Measurements from ENCODE around the gene FHOD3. TPM values are rescaled to one million over a fixed set of nuclear protein-coding genes. Genes with fewer than 3 reads are reported as not detected.

The FHOD3 gene
- total RNA-seq (2021; fragmentation: NEBNext Ultra II Directional; extraction: Animal tissue kit (Norgen Biotek cat#: 25700)) (10.5 TPM in 2 replicates), polyA plus RNA-seq (2011; rRNA removed) (7.6 and 9.7 TPM in 2 replicates), polyA minus RNA-seq (2011; rRNA and poly(A)+ RNA removed) (10.0 and 10.7 TPM in 2 replicates)
- 10.6 TPM for polyA plus RNA-seq (2011; cell fraction: cytosol; rRNA removed)
- polyA plus RNA-seq (2011; cell fraction: nucleus; rRNA removed), result 14.4 TPM
- 9.2 to 11.9 TPM (median 11.0 TPM) in 4 replicates for polyA plus RNA-seq (2012, experiment 1 of 2)
- polyA plus RNA-seq (2012, experiment 2 of 2), result 3.0 TPM
- 3.7 TPM for polyA plus RNA-seq (2013, experiment 1 of 2)
- polyA plus RNA-seq (2013, experiment 2 of 2), result 4.7 TPM
- polyA minus RNA-seq (2011; cell fraction: cytosol; rRNA and poly(A)+ RNA removed), result 6.8 TPM
- 20.7 TPM for polyA minus RNA-seq (2011; cell fraction: nucleus; rRNA and poly(A)+ RNA removed)
- long read RNA-seq, experiment 1, partial matches to known transcripts, result 5 of 7 reads
- long read RNA-seq, experiment 1, other reads (novel, unspliced or antisense), result 2 of 7 reads
- long read RNA-seq, experiment 2, partial matches to known transcripts, result 0 of 1 reads
- long read RNA-seq, experiment 2, other reads (novel, unspliced or antisense), result 1 of 1 reads

GRCh38 chr18:36297417-36298125 lies at the start of gene FHOD3:
FHOD3 (plus strand) TSS chr18:36297713; CDS start chr18:36297836, 123 bp downstream.
- H3K4me3 ChIP-seq (ENCODE audit: extremely low read depth in 1 of 4, insufficient read depth in 2 of 4, low read depth in 3 of 4, low read length in 4 of 4), result peak within 1 kb of the TSS; percentile 57 to 97 (median 61)
- 0 out of 2 replicates have a peak, but pooled peaks have one; percentile 11 for TF ChIP-seq SUZ12 (IDR thresholded peaks at IDR 0.05; ENCODE audit: low read length)
- peak; percentile 67; the same call in 1 of the 2 replicates for TF ChIP-seq RBBP5 (IDR thresholded peaks at IDR 0.05; ENCODE audit: borderline replicate concordance, low read depth, low read length)
- TF ChIP-seq KDM4A (IDR thresholded peaks at IDR 0.05; ENCODE audit: low read depth, low read length, severe bottlenecking), result peak; percentile 88
- TF ChIP-seq RNF2 (IDR thresholded peaks at IDR 0.05; ENCODE audit: borderline replicate concordance, low read depth, low read length, missing control alignments, poor library complexity, severe bottlenecking), result peak; percentile 27
- peak; percentile 65 for TF ChIP-seq PHF8 (conservative IDR thresholded peaks at IDR 0.05; ENCODE audit: low read depth, low read length)
- no peak for TF ChIP-seq YY1 (IDR thresholded peaks at IDR 0.05; ENCODE audit: low read depth, low read length)
- TF ChIP-seq MAX (IDR thresholded peaks at IDR 0.05), result peak; percentile 46; the same call in 1 of the 2 replicates

More at GRCh38 chr18:36297417-36298125, at the start of gene FHOD3:
- Histone ChIP-seq H4K20me1 (replicated peaks in 1 of 2; ENCODE audit: control insufficient read depth in 1 of 2, insufficient read depth in 2 of 2, low read length in 2 of 2) (peaks cover 4% of the 10 kb centered on the region in 2 experiments), H3K4ac (replicated peaks; ENCODE audit: insufficient read length, low read depth, low read length) (no peak within 1 kb of the TSS), H2BK20ac (ENCODE audit: low read length) (no peak within 1 kb of the TSS), H4K5ac (ENCODE audit: insufficient read length, low read depth, low read length) (no peak within 1 kb of the TSS), H3K4me2 (ENCODE audit: insufficient read depth in 1 of 2, low read depth in 2 of 2, low read length in 2 of 2) (peak within 1 kb of the TSS; percentile 67 to 98), H2AK5ac (ENCODE audit: low read depth, low read length) (no peak within 1 kb of the TSS), H4K8ac (ENCODE audit: extremely low read depth, insufficient read depth, low read length) (peak within 1 kb of the TSS; percentile 92; the same call in 1 of the 2 replicates), H3K23me2 (ENCODE audit: low read depth, low read length) (peaks cover 12% of the 10 kb centered on the region; the same call in 1 of the 2 replicates), H2BK120ac (replicated peaks; ENCODE audit: low read depth, low read length) (no peak within 1 kb of the TSS), H4K91ac (replicated peaks; ENCODE audit: insufficient read length, low read length) (no peak within 1 kb of the TSS), H3K79me1 (ENCODE audit: low read depth, low read length) (peaks cover 4% of the 10 kb centered on the region; the same call in 1 of the 2 replicates), H3K27ac (ENCODE audit: low read depth, low read length) (no peak within 1 kb of the TSS), H3K79me2 (ENCODE audit: control insufficient read depth in 1 of 2, insufficient read depth in 2 of 2, low read length in 2 of 2) (peaks cover 0 to 8% of the 10 kb centered on the region in 2 experiments; a peak in 1 of 4 replicates), H2BK5ac (ENCODE audit: low read depth, low read length) (no peak within 1 kb of the TSS), H3K14ac (ENCODE audit: insufficient read length) (no peak within 1 kb of the TSS), H3K18ac (ENCODE audit: extremely low read depth, low read length) (peak within 1 kb of the TSS; percentile 48; the same call in 1 of the 2 replicates), H3K4me1 (replicated peaks in 1 of 4; ENCODE audit: control insufficient read depth in 3 of 4, insufficient read depth in 4 of 4, low read length in 3 of 4) (peaks cover 0 to 3% (median 0%) of the 10 kb centered on the region in 4 experiments; a peak in 2 of 7 replicates), H3K9ac (replicated peaks in 1 of 4; ENCODE audit: extremely low read depth in 1 of 4, low read depth in 3 of 4, low read length in 3 of 4) (peak within 1 kb of the TSS; percentile 63 to 84 (median 74)), H3K23ac (ENCODE audit: insufficient read length) (no peak within 1 kb of the TSS), H3K9me3 (ENCODE audit: insufficient read depth in 2 of 2, low read depth in 1 of 2, low read length in 1 of 2) (no peaks in the 10 kb centered on the region), H2BK15ac (ENCODE audit: low read length) (no peak within 1 kb of the TSS), H3K56ac (replicated peaks; ENCODE audit: insufficient read length, low read depth, low read length) (no peak within 1 kb of the TSS), H2BK12ac (ENCODE audit: low read depth, low read length) (0 out of 2 replicates have a peak within 1 kb of the TSS, but pooled peaks have one; percentile 39), H2AFZ (ENCODE audit: low read length) (peak within 1 kb of the TSS; percentile 59; the same call in 1 of the 2 replicates), H3K27me3 (replicated peaks in 1 of 4; ENCODE audit: control insufficient read depth in 3 of 4, extremely low read depth in 1 of 4, insufficient read depth in 3 of 4, low read length in 3 of 4) (peaks cover 11 to 36% (median 33%) of the 10 kb centered on the region in 4 experiments), H3K36me3 (ENCODE audit: control insufficient read depth in 2 of 4, insufficient read depth in 4 of 4, low read length in 3 of 4) (no peaks in the 10 kb centered on the region)
- CTCF ChIA-PET (ENCODE audit: partially characterized antibody), result interaction anchor here (0.8 to 1.7 kb wide), 5 partner anchors 12 to 275 kb away, joined by 3 to 5 read pairs (median 3); no protein-coding TSS in a partner anchor
- FAIRE-seq (no peak), DNase-seq (ENCODE audit: low read depth in 1 of 2, low spot score in 2 of 2) (peak in 1 of 2 experiments; percentile 86)
- POLR2A ChIA-PET (ENCODE audit: partially characterized antibody), result interaction anchor here (0.9 to 1.5 kb wide), 3 partner anchors 12 to 115 kb away, joined by 3 to 4 read pairs (median 3); partner anchors contain the start of gene MOCOS
- WGBS, 2 experiments (ENCODE audit: extremely low coverage in 1 of 2, insufficient coverage in 1 of 2, insufficient read length in 1 of 2, insufficient replicate concordance in 2 of 2, low coverage in 1 of 2, low lambda C conversion rate in 2 of 2, missing lambda C conversion rate in 1 of 2), result 0% methylated on average over 33 of the region's 91 CpGs; no CpG with 5 or more reads in 1 of the 2 experiments
